T follicular helper cell (primary cell): ENCODE data around the gene VPS35.
A peak's percentile ranks its signal among the peaks of the same experiment; 100 is the strongest.
"Not testable (repeated sequence)": the region's sequence is repeated elsewhere in the genome, so short reads cannot be mapped to it uniquely, and the experiment has no call there.

Experiments used
- DNase-seq: peaks from one replicate; pipeline ENCODE4 v3.0.0-alpha.2; 2020; ENCODE audit warnings: low read depth

The VPS35 gene

GRCh38 chr16:46712911-46713310 is 23.9 kb upstream of the VPS35 start:
- DNase-seq: no peak

- no peak for DNase-seq
These were observed 22.4 kb upstream of the VPS35 start for GRCh38 chr16:46711106-46712058.

DNA sequence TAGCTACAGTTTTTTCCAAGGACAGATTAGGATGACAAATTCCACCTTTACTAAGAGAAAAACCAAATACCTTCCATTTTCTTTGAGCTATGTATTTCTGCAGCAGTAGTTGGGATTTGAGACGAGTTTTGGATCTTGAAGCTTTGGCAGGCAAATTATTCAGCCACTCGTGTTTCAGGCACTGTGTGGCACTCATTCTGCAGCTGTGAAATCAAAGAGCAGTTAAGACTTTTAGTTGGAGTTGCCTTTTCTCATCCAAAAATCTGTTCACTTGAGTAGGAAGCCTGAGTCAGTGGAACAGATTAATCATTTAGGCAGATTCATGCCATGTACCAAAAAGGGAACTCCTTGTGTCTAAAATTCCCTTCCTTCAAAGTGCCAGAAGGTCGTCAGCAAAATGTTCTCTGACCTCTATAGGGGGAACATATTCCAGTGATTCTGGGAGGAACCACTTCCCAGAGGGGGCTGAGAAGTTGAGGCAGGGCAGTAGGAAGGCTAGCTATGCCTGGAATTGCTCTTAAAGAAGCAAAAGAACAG is 20.6 kb upstream of the VPS35 start:
- DNase-seq: no peak

GRCh38 chr16:46706642-46707041 is 17.7 kb upstream of the VPS35 start:
- no peak for DNase-seq

DNA sequence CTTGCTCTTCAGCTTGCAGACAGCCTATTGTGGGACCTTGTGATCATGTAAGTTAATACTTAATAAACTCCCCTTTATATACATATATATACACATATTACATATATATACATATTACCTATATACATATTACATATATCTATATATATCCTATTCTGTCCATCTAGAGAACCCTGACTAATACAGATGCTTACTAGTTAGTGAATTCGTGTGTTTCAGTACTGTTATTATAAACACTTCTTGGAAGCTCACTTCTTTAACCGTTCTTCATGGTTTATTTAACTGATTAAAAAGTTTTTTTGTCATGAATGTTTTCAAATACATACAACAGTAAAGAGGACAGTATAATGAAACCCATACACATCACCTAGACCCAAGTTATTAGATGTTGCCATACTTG is 13.1 kb upstream of the VPS35 start:
- DNase-seq: no peak

DNA sequence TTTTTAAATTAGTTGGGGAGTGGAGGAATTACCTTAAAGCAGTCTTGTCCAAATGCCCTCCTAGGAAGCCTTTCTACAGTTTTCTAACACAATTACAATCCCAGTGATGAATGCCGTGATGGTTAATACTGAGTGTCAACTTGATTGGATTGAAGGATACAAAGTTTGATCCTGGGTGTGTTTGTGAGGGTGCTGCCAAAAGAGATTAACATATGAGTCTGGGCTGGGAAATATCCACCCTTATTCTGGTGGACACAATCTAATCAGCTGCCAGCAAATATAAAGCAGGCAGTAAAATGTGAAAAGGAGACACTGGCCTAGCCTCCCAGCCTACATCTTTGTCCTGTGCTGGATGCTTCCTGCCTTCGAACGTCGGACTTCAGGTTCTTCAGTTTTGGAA is 12.6 kb upstream of the VPS35 start:
- DNase-seq: no peak

DNA sequence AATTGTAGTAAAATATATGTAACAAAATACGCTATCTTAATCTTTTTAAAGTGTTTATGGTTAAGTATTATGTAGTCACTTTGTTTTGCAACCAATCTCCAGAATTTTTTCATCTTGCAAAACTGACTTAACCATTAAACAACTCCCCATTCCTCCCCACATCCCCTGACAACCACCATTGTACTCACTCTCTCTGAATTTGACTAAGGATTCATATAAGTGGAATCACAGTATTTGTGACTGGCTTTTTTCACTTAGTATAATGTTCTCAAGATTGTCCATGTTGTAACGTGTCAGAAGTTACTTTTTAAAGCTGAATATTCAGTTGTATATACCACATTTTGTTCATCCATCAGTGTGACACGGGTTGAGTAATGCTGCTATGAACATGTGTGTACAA is 11.1 kb upstream of the VPS35 start:
- DNase-seq: no peak

- DNase-seq: no peak
These were observed 8.0 kb upstream of the VPS35 start for GRCh38 chr16:46696957-46697356.

- DNase-seq: no peak
These were observed 7.0 kb upstream of the VPS35 start for GRCh38 chr16:46695937-46696336.

- DNase-seq: no peak
These were observed 4.6 kb upstream of the VPS35 start for GRCh38 chr16:46693598-46693997.

GRCh38 chr16:46691726-46692125 is 2.7 kb upstream of the VPS35 start:
- DNase-seq: no peak

GRCh38 chr16:46690281-46691178 is 1.6 kb upstream of the VPS35 start:
- no peak for DNase-seq

- DNase-seq: peak; percentile 95
These were observed 645 bp upstream of the VPS35 start, which contains the start of gene ORC6 for GRCh38 chr16:46689365-46690280. Gene ORC6, plus strand, starts transcription at chr16:46689659. Its CDS starts 47 bp downstream, at chr16:46689706.

GRCh38 chr16:46688101-46688653 is 801 bp downstream of the VPS35 start:
- DNase-seq: no peak

DNA sequence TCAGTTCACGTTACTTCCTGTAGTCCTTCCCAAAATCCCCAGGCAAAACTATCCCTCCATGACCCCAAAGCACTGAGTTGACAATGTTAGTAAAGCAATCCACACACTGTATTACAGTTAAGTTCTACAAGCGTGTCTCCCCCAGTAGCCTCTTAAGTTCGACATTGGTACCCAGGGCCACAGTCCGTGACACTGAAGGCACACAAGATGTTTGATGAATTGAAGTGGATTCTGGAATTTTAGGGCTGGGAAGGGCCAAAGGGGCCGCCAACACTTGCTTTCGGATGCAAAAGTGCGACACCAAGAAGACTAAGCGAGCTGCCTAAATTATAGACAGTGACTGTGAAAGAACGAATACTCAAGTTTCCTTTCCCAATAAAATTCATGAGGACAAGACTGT is 1.5 kb downstream of the VPS35 start:
- DNase-seq: no peak

GRCh38 chr16:46686815-46687473 is 2.0 kb downstream of the VPS35 start:
- DNase-seq: no peak

DNA sequence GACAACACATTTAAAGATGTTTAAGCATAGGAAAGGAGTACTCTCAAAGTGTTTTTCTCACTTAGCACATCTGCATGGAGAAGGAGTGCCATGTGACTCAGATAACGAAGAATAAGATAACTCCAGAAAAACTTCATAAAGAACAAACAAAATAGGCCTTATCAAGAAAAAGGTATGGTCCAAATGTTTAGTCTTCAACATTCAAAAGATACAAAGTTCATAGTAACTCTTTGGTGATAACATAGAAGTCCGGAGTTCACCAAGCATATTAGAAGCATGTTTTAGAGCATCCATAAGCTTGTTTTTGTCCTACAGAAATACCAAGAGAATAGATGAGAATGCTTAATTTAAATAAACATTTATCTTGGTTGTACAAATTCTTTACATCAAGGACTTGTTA is 7.1 kb downstream of the VPS35 start:
- not testable (repeated sequence) for DNase-seq

GRCh38 chr16:46677943-46678342 is 11.0 kb downstream of the VPS35 start:
- not testable (repeated sequence) for DNase-seq

DNA sequence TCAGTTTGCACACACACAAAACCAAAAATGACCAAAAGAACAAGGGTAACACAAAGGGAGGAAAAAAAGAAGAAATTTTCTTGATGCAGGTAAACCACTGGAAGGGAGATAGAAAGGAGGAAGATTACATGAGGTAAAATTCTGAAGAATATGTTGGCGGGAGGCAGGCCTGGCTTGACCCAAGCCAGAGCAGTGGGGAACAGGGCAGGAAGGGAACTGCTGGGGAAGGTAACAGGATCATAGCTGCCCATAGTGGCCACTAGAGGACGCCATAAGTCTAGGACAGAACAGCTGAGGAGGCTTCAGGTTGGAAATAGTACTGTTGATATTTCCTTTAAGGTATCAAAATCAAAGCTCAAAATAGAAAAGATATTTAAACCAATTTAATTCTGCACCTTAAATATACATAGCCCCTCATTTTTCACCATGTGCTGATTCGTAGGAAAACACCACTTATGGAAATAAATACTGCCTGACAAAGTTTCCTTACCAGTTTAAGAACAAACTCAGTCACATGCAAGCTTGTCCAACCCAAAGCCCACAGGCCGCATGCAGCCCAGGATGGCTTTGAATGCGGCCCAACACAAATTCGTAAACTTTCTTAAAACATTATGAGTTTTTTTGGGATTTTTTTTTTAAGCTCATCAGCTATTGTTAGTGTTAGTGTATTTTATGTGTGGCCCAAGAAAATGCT is 15.5 kb downstream of the VPS35 start:
- DNase-seq: peak; percentile 14

DNA sequence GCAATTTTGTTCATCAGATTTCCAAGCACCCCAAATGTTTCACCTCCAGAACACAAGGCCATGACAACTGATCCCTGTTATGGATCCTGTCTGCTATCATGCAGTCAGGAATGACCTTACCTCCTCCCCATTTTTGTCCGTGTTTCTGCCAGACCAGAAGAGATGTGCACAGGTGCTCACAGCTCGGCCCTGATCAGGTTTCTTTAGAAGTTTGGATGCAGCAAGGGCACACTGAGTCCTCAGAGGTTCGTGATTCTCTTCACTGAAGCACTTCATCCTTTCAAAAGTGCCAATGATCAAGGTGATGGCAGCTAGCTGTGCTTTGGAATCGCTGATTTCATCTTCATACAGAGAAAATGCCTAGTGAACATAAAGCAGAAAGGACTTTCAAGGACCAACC is 26.9 kb downstream of the VPS35 start:
- no peak for DNase-seq
